Skin of body (tissue), 2 donors: ENCODE measurements around the gene ENDOG. TPM values are rescaled to one million over a fixed set of nuclear protein-coding genes. Genes with fewer than 3 reads are reported as not detected.
"Not testable (repeated sequence)": the region's sequence is repeated elsewhere in the genome, so short reads cannot be mapped to it uniquely, and the experiment has no call there.

Source experiments
- DNase-seq: peaks from one replicate; lab custom pipeline; 2025; lab: John Stamatoyannopoulos, UW
- total RNA-seq: library from RNA; depleted of rRNA; stranded (reverse); fragments of >200 nt; gene quantifications from one replicate; pipeline ENCODE4 v1.2.3, GENCODE V29; 2014

ENDOG gene
- total RNA-seq, 1 donor from 2014 or later = 7.0 TPM

- no peak for DNase-seq
These were observed 43.2 kb downstream of the ENDOG start for GRCh38 chr9:128861501-128861900.

GRCh38 chr9:128862401-128862851 lies 44.1 kb downstream of the ENDOG start:
- no peak for DNase-seq

GRCh38 chr9:128863647-128864046 lies 45.3 kb downstream of the ENDOG start:
- no peak for DNase-seq

- no peak for DNase-seq
These were observed 52.0 kb downstream of the ENDOG start for GRCh38 chr9:128870128-128870940.

- DNase-seq = not testable (repeated sequence)
These were observed 52.6 kb downstream of the ENDOG start for GRCh38 chr9:128870941-128871265.

Other genes with a start within 250 kb of the ENDOG start
- 21.1 TPM for gene DYNC2I2, start 161.7 kb upstream of the ENDOG start, total RNA-seq
- gene SET, start 129.3 kb upstream of the ENDOG start, total RNA-seq = 298 TPM
- 2.0 TPM for gene PKN3, start 116.0 kb upstream of the ENDOG start, total RNA-seq
- 7.5 TPM for gene ZDHHC12, start 94.4 kb upstream of the ENDOG start, total RNA-seq
- 18.1 TPM for gene ZER1, start 46.6 kb upstream of the ENDOG start, total RNA-seq
- gene TBC1D13, start 31.2 kb upstream of the ENDOG start, total RNA-seq = 7.1 TPM
- gene SPOUT1, start 11.3 kb downstream of the ENDOG start, total RNA-seq = 10.6 TPM
- 3.4 TPM for gene KYAT1, start 63.5 kb downstream of the ENDOG start, total RNA-seq
- 27.5 TPM for gene LRRC8A, start 63.6 kb downstream of the ENDOG start, total RNA-seq
- gene PHYHD1, start 102.5 kb downstream of the ENDOG start, total RNA-seq = 13.5 TPM
- 7.8 TPM for gene DOLK, start 129.1 kb downstream of the ENDOG start, total RNA-seq
- gene NUP188, start 129.2 kb downstream of the ENDOG start, total RNA-seq = 49.8 TPM
- gene SH3GLB2, start 209.8 kb downstream of the ENDOG start, total RNA-seq = 33.0 TPM
- gene MIGA2, start 218.1 kb downstream of the ENDOG start, total RNA-seq = 16.2 TPM